Activated CD8-positive, alpha-beta T cell treated with anti-CD3 and anti-CD28 coated beads, Interleukin-2, amount 10 ng/mL, durations not matched to agents 7 days and 5 days (primary cell): ENCODE data around the gene LRRC58. TPM values are rescaled to one million over a fixed set of nuclear protein-coding genes. Genes with fewer than 3 reads are reported as not detected.

Experiments
- ATAC-seq: fragments of 150-1000 bp; cut with Tn5 transposase; one replicate; pipeline ENCODE4 v1.10.0; 2021; ENCODE audit warnings: moderate library complexity
- CTCF ChIA-PET: fragments of 350-600 bp; sonication (Branson Sonifier 250); formaldehyde crosslinking; loops from one replicate; lab custom pipeline; 2021; ENCODE audit warnings: antibody characterized with exemption; lab: Charles Lee
- POLR2A ChIA-PET: fragments of 350-600 bp; sonication (Branson Sonifier 250); formaldehyde crosslinking; loops from one replicate; lab custom pipeline; 2021; ENCODE audit warnings: antibody characterized with exemption; lab: Charles Lee
- DNase-seq: peaks from one replicate; pipeline ENCODE4 v3.0.0-alpha.2; 2020
- H3K27ac Mint-ChIP-seq: one replicate; pipeline ENCODE4 v1.8.0; 2021; ENCODE audit warnings: mild to moderate bottlenecking, mixed read lengths
- H3K27me3 Mint-ChIP-seq: one replicate; pipeline ENCODE4 v1.8.0; 2021; ENCODE audit warnings: low read depth, mixed read lengths
- H3K36me3 Mint-ChIP-seq: one replicate; pipeline ENCODE4 v1.8.0; 2021; ENCODE audit warnings: low read depth, mixed read lengths
- H3K4me1 Mint-ChIP-seq: one replicate; pipeline ENCODE4 v1.8.0; 2021; ENCODE audit warnings: low read depth, mixed read lengths
- H3K4me3 Mint-ChIP-seq: one replicate; pipeline ENCODE4 v1.8.0; 2021; ENCODE audit warnings: mild to moderate bottlenecking, mixed read lengths
- H3K9me3 Mint-ChIP-seq: one replicate; pipeline ENCODE4 v1.8.0; 2022; ENCODE audit warnings: mixed read lengths; ENCODE audit not compliant: insufficient read depth
- total RNA-seq, 2 experiments: library from RNA; stranded (reverse); gene quantifications; one replicate each; pipeline ENCODE4 v1.2.3, GENCODE V29; 2021

LRRC58 gene
- total RNA-seq, 2 experiments from 2014 or later = 25.5 to 27.9 TPM

GRCh38 chr3:120364821-120365220 is 15.7 kb upstream of the LRRC58 start:
- ChIA-PET POLR2A (no interaction called here), CTCF (no interaction called here)
- no peak overlapping the region for H3K4me3 Mint-ChIP-seq

GRCh38 chr3:120364101-120364500 is 14.9 kb upstream of the LRRC58 start:
- Mint-ChIP-seq H3K27me3 (peaks cover 25% of the 10 kb centered on the region), H3K9me3 (no peaks in the 10 kb centered on the region), H3K4me1 (no peaks in the 10 kb centered on the region), H3K4me3 (no peak overlapping the region), H3K27ac (no peak overlapping the region), H3K36me3 (no peaks in the 10 kb centered on the region)
- ChIA-PET CTCF (interaction anchor here (1.3 to 1.7 kb wide), 2 partner anchors 10 to 53 kb away, joined by 3 to 6 read pairs; no protein-coding TSS in a partner anchor), POLR2A (no interaction called here)
- DNase-seq (no peak), ATAC-seq (no peak)

More at GRCh38 chr3:120364821-120365220, 15.7 kb upstream of the LRRC58 start:
- H3K27me3 Mint-ChIP-seq = peaks cover 25% of the 10 kb centered on the region
- no peak overlapping the region for H3K27ac Mint-ChIP-seq
- no peaks in the 10 kb centered on the region for H3K9me3 Mint-ChIP-seq
- no peak for DNase-seq
- H3K4me1 Mint-ChIP-seq = no peaks in the 10 kb centered on the region
- no peaks in the 10 kb centered on the region for H3K36me3 Mint-ChIP-seq
- ATAC-seq = no peak

- Mint-ChIP-seq H3K4me1 (no peaks in the 10 kb centered on the region), H3K4me3 (no peak overlapping the region), H3K36me3 (no peaks in the 10 kb centered on the region), H3K27ac (no peak overlapping the region), H3K9me3 (no peaks in the 10 kb centered on the region), H3K27me3 (peaks cover 38% of the 10 kb centered on the region)
- POLR2A ChIA-PET = interaction anchor here (0.6 to 1.1 kb wide), 2 partner anchors 8 to 681 kb away, joined by 3 to 4 read pairs; partner anchors contain the start of genes COX17 and LRRC58
- no peak for ATAC-seq
- DNase-seq = no peak
- CTCF ChIA-PET = interaction anchor here (1.0 to 1.4 kb wide), 5 partner anchors 10 to 118 kb away, joined by 3 to 4 read pairs (median 3); no protein-coding TSS in a partner anchor
These were observed 8.7 kb upstream of the LRRC58 start for GRCh38 chr3:120357807-120358206.

- Mint-ChIP-seq H3K27ac (no peak overlapping the region), H3K9me3 (no peaks in the 10 kb centered on the region), H3K4me1 (no peaks in the 10 kb centered on the region), H3K27me3 (peaks cover 44% of the 10 kb centered on the region), H3K36me3 (no peaks in the 10 kb centered on the region), H3K4me3 (no peak overlapping the region)
- ChIA-PET CTCF (no interaction called here), POLR2A (no interaction called here)
- no peak for DNase-seq
- no peak for ATAC-seq
These were observed 6.3 kb upstream of the LRRC58 start for GRCh38 chr3:120355486-120355885.

GRCh38 chr3:120353463-120353862 is 4.3 kb upstream of the LRRC58 start:
- H3K27ac Mint-ChIP-seq = no peak overlapping the region
- ChIA-PET POLR2A (no interaction called here), CTCF (interaction anchor here (0.9 kb wide), 1 partner anchor 64 kb away, joined by 4 read pairs; no protein-coding TSS in a partner anchor)
- no peaks in the 10 kb centered on the region for H3K36me3 Mint-ChIP-seq
- ATAC-seq (no peak), DNase-seq (no peak)
- H3K4me3 Mint-ChIP-seq = no peak overlapping the region
- no peaks in the 10 kb centered on the region for H3K9me3 Mint-ChIP-seq
- peaks cover 8% of the 10 kb centered on the region for H3K4me1 Mint-ChIP-seq
- peaks cover 44% of the 10 kb centered on the region for H3K27me3 Mint-ChIP-seq

- Mint-ChIP-seq H3K27ac (no peak overlapping the region), H3K4me3 (no peak overlapping the region), H3K36me3 (peaks cover 11% of the 10 kb centered on the region), H3K9me3 (no peaks in the 10 kb centered on the region), H3K27me3 (peaks cover 40% of the 10 kb centered on the region), H3K4me1 (peaks cover 18% of the 10 kb centered on the region)
- ATAC-seq (no peak), DNase-seq (no peak)
- CTCF ChIA-PET = interaction anchor here (1.7 kb wide), 1 partner anchor 108 kb away, joined by 8 read pairs; no protein-coding TSS in a partner anchor
- POLR2A ChIA-PET = no interaction called here
These were observed 2.9 kb upstream of the LRRC58 start for GRCh38 chr3:120352017-120352416.

- Mint-ChIP-seq H3K27ac (no peak overlapping the region), H3K4me1 (peaks cover 33% of the 10 kb centered on the region), H3K4me3 (no peak overlapping the region), H3K9me3 (no peaks in the 10 kb centered on the region), H3K36me3 (peaks cover 27% of the 10 kb centered on the region), H3K27me3 (peaks cover 27% of the 10 kb centered on the region)
- ATAC-seq = no peak
- ChIA-PET POLR2A (interaction anchor here (1.5 kb wide), 1 partner anchor 111 kb away, joined by 3 read pairs; no protein-coding TSS in a partner anchor), CTCF (interaction anchor here (4.3 kb wide), 1 partner anchor 67 kb away, joined by 35 read pairs; no protein-coding TSS in a partner anchor)
- DNase-seq = no peak
These were observed 1.3 kb upstream of the LRRC58 start for GRCh38 chr3:120350401-120350941.

- no peak for ATAC-seq
- Mint-ChIP-seq H3K4me3 (peak overlapping the region; percentile 89), H3K27ac (peak overlapping the region; percentile 89), H3K36me3 (peaks cover 33% of the 10 kb centered on the region), H3K9me3 (no peaks in the 10 kb centered on the region), H3K27me3 (peaks cover 20% of the 10 kb centered on the region), H3K4me1 (peaks cover 39% of the 10 kb centered on the region)
- DNase-seq = no peak
- CTCF ChIA-PET = interaction anchor here (1.1 to 4.3 kb wide), 3 partner anchors 17 to 68 kb away, joined by 3 to 35 read pairs (median 5); no protein-coding TSS in a partner anchor
- POLR2A ChIA-PET = interaction anchor here (0.6 to 2.0 kb wide), 7 partner anchors 8 to 793 kb away, joined by 3 to 22 read pairs (median 5); partner anchors contain the start of genes GSK3B and NDUFB4
These were observed 636 bp upstream of the LRRC58 start for GRCh38 chr3:120349855-120350125.

- Mint-ChIP-seq H3K27ac (peak overlapping the region; percentile 89), H3K4me1 (peaks cover 51% of the 10 kb centered on the region), H3K9me3 (peaks cover 2% of the 10 kb centered on the region), H3K27me3 (peaks cover 13% of the 10 kb centered on the region), H3K4me3 (peak overlapping the region; percentile 89), H3K36me3 (peaks cover 41% of the 10 kb centered on the region)
- peak; percentile 68 for ATAC-seq
- POLR2A ChIA-PET = interaction anchor here (0.6 to 2.0 kb wide), 15 partner anchors 11 to 1109 kb away, joined by 3 to 22 read pairs (median 4); partner anchors contain the start of genes GSK3B and NDUFB4
- CTCF ChIA-PET = interaction anchor here (0.7 to 4.3 kb wide), 9 partner anchors 9 to 253 kb away, joined by 3 to 35 read pairs (median 5); no protein-coding TSS in a partner anchor
- peak; percentile 75 for DNase-seq
These were observed 826 bp downstream of the LRRC58 start for GRCh38 chr3:120348065-120348990.

- peak overlapping the region; percentile 68 for H3K27ac Mint-ChIP-seq
- CTCF ChIA-PET = interaction anchor here (1.9 kb wide), 1 partner anchor 72 kb away, joined by 11 read pairs; no protein-coding TSS in a partner anchor
- H3K4me3 Mint-ChIP-seq = no peak overlapping the region
- DNase-seq = no peak
- ATAC-seq = peak; percentile 14
- peaks cover 72% of the 10 kb centered on the region for H3K36me3 Mint-ChIP-seq
- no peaks in the 10 kb centered on the region for H3K27me3 Mint-ChIP-seq
- POLR2A ChIA-PET = interaction anchor here (1.0 kb wide), 1 partner anchor 249 kb away, joined by 5 read pairs; no protein-coding TSS in a partner anchor
- peaks cover 54% of the 10 kb centered on the region for H3K4me1 Mint-ChIP-seq
- H3K9me3 Mint-ChIP-seq = peaks cover 27% of the 10 kb centered on the region
These were observed 4.8 kb downstream of the LRRC58 start for GRCh38 chr3:120344349-120344748.

- no peaks in the 10 kb centered on the region for H3K27me3 Mint-ChIP-seq
- CTCF ChIA-PET = interaction anchor here (1.2 kb wide), 1 partner anchor 450 kb away, joined by 3 read pairs; no protein-coding TSS in a partner anchor
- H3K9me3 Mint-ChIP-seq = peaks cover 40% of the 10 kb centered on the region
- ATAC-seq = no peak
- no peak for DNase-seq
- no peak overlapping the region for H3K27ac Mint-ChIP-seq
- POLR2A ChIA-PET = interaction anchor here (0.7 kb wide), 1 partner anchor 246 kb away, joined by 3 read pairs; no protein-coding TSS in a partner anchor
- peaks cover 41% of the 10 kb centered on the region for H3K4me1 Mint-ChIP-seq
- peaks cover 73% of the 10 kb centered on the region for H3K36me3 Mint-ChIP-seq
- H3K4me3 Mint-ChIP-seq = no peak overlapping the region
These were observed 7.4 kb downstream of the LRRC58 start for GRCh38 chr3:120341658-120342346.
